ENCODE data around the gene C19orf38.

The C19orf38 gene

DNA sequence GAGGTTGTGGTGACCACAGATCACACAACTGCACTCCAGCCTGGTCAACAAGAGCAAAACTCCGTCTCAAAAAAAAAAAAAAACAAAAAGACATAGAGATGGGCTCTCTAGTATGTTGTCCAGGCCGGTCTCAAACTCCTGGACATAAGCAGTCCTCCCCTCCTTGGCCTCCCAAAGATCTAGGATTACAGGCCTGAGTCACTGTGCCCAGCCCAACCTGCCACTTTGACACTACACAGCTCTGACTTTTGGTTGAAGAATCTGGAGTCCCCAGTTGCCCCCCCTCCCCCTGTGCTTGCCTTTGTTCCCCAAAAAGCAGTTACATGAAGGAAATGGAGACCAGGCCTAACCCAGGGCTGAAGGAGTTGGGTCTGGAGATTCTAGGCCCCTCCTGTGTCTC, 36.1 kb downstream of the C19orf38 start:
- TF ChIP-seq, protein P1, sequence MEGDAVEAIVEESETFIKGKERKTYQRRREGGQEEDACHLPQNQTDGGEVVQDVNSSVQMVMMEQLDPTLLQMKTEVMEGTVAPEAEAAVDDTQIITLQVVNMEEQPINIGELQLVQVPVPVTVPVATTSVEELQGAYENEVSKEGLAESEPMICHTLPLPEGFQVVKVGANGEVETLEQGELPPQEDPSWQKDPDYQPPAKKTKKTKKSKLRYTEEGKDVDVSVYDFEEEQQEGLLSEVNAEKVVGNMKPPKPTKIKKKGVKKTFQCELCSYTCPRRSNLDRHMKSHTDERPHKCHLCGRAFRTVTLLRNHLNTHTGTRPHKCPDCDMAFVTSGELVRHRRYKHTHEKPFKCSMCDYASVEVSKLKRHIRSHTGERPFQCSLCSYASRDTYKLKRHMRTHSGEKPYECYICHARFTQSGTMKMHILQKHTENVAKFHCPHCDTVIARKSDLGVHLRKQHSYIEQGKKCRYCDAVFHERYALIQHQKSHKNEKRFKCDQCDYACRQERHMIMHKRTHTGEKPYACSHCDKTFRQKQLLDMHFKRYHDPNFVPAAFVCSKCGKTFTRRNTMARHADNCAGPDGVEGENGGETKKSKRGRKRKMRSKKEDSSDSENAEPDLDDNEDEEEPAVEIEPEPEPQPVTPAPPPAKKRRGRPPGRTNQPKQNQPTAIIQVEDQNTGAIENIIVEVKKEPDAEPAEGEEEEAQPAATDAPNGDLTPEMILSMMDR (IDR thresholded peaks at IDR 0.05; ENCODE audit: low read depth, low read length): no peak
- Histone ChIP-seq H3K4me1 (peaks cover 4% of the 10 kb centered on the region; the same call in 1 of the 2 replicates), H3K9me3 (no peaks in the 10 kb centered on the region)

DNA sequence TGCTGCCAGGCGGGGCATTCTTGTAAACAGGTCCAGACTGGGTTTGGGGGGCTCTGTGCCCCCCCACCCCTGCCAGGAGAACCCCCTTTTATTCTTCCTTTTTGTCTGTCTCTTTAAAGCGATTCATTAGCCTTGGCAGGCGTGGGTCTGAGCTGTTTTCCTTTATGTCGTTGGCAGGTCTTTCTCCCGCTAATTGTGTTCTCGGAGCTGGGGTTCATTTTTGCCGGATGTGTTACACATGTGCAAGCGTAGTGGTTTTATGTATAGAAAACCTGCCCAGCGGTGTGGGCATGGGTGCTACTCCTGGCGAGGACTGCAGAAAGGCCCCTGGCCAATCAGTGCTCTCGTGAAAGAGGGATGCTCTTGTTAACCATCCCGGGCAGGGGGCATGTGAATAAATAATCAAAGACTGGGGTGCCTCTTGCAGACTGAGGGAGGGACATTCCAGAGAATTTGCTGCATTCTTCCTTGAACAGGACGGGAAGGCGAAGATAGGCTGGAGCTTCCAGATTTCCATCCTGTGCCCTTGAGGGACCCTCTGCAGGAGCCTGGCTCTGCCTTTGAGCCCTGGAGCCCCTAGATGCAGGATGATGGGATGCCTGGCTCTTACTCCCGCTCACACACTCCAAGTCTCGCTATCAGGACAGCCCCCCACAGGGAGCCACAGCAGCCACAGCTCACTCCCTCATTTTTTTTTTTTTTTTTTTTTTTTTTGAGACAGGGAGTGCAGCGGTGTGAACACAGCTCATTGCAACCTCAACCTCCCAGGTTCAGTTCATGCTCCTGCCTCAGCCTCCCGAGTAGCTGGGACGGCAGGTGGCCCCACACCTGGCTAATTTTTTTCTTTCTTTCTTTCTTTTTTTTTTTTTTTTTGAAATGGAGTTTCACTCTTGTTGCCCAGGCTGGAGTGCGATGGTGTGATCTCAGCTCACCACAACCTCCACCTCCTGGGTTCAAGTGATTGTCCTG, 37.3 kb downstream of the C19orf38 start:
- Histone ChIP-seq H3K27me3 (no peaks in the 10 kb centered on the region), H3K4me3 (ENCODE audit: low read depth, low read length) (no peak overlapping the region), H3K4me1 (peaks cover 4% of the 10 kb centered on the region; the same call in 1 of the 2 replicates), H3K9me3 (no peaks in the 10 kb centered on the region), H3K36me3 (no peaks in the 10 kb centered on the region)
- TF ChIP-seq, protein P1 (IDR thresholded peaks at IDR 0.05; ENCODE audit: low read depth, low read length): no peak
- DNase-seq: no peak

More for the DNA sequence above, 36.1 kb downstream of the C19orf38 start:
- no peaks in the 10 kb centered on the region for H3K27me3 ChIP-seq
- H3K36me3 ChIP-seq: peaks cover 5% of the 10 kb centered on the region; the same call in 1 of the 2 replicates
- DNase-seq: no peak
- H3K4me3 ChIP-seq (ENCODE audit: low read depth, low read length): no peak overlapping the region

DNA sequence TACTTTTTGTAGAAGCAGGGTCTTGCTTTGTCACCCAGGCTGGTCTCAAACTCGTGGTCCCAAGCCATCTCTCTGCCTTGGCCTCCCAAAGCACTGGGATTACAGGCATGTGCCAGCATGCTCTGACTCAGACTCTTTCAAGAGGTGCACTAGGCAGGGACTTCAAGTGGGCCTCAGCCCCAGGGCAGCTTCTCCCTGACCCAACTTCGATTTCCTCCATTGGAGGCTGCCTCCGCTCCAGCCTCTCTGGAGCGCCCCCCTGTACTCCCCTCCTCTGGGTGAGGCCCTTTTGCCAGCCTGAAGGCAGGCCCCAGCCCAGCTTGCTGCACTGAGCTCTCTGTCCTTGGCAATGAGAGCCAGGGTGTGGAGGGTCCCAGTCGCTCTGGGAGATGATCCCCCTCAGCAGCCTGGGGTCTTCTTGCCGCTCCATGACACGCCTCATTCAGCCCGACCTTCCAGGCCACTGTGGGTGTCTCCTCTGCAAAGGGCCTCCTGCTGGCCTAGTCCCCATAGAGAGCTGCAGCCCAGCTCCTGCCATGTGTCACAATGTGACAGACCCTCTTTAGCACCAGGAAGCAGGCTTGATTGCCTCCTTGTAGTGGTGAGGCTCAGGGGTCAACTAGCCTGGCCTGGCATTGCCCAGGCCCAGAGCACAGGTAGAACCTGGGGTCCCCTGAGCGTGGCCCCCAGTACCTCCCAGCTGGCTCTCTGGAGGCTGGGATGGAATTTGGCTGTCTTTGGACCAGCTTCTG, 39.6 kb downstream of the C19orf38 start:
- Histone ChIP-seq H3K36me3 (no peaks in the 10 kb centered on the region), H3K4me3 (ENCODE audit: low read depth, low read length) (no peak overlapping the region), H3K9me3 (no peaks in the 10 kb centered on the region), H3K4me1 (no peaks in the 10 kb centered on the region), H3K27me3 (no peaks in the 10 kb centered on the region)
- TF ChIP-seq, protein P1 (IDR thresholded peaks at IDR 0.05; ENCODE audit: low read depth, low read length): no peak
- no peak for DNase-seq

DNA sequence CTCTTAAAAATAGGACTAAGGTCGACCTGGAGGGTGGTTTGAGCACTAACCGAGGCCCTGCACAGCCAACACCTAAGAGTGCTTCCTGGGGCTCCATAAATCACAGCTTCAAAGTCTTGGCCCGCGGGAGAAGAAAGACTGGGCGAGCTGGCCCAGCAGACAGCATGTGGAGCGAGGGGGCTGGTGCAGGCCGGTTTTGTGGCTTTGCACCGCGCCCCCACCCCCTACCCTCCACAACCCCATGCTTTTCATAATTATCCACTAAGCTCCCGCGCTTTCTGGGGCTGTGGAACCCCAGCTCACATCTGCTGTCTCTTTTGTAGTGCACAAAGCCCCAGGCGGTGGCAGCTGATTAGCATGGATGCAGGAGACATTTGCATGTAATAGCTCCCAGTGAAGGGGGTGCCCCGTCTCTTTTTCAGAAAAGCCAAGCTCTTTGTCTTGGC, 40.2 kb downstream of the C19orf38 start:
- no peaks in the 10 kb centered on the region for H3K9me3 ChIP-seq
- no peaks in the 10 kb centered on the region for H3K27me3 ChIP-seq
- TF ChIP-seq, protein P1 (IDR thresholded peaks at IDR 0.05; ENCODE audit: low read depth, low read length): no peak
- DNase-seq: no peak
- H3K4me3 ChIP-seq (ENCODE audit: low read depth, low read length): no peak overlapping the region
- H3K36me3 ChIP-seq: no peaks in the 10 kb centered on the region
- no peaks in the 10 kb centered on the region for H3K4me1 ChIP-seq

DNA sequence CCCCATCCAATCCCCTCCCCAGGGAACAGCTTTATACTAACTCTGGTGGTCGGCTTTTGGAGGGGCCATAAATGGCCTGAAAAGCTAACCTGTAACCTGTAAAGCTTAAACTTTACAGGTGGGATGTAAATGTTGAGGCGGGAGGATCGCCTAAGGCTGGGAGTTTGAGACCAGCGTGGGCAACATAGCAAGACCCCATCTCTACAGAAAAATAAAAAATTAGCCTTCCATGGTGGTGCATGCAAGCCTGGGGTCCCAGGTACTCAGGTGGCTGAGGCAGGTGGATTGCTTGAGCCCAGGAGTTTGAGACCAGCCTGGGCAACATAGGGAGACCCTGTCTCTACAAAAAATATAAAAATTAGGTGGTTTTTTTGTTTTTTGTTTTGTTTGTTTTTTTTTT, 41.7 kb downstream of the C19orf38 start:
- DNase-seq: no peak
- no peaks in the 10 kb centered on the region for H3K36me3 ChIP-seq
- no peaks in the 10 kb centered on the region for H3K9me3 ChIP-seq
- no peaks in the 10 kb centered on the region for H3K4me1 ChIP-seq
- TF ChIP-seq, protein P1 (IDR thresholded peaks at IDR 0.05; ENCODE audit: low read depth, low read length): no peak
- no peak overlapping the region for H3K4me3 ChIP-seq (ENCODE audit: low read depth, low read length)
- H3K27me3 ChIP-seq: no peaks in the 10 kb centered on the region
